Tibial nerve (tissue), 4 donors: ENCODE results near the gene PLEKHG5.

Source experiments
- EP300 ChIP-seq, 2 donors: sonication (generic); formaldehyde crosslinking; IDR thresholded peaks; one replicate each; pipeline ENCODE4 v1.6.1; 2017; ENCODE audit warnings: antibody characterized with exemption in 2 of 2, mild to moderate bottlenecking in 1 of 2
- POLR2A ChIP-seq, 2 donors: fragments of 450-650 bp; IDR thresholded peaks; one replicate each; pipeline ENCODE4 v1.6.1; 2017; ENCODE audit warnings: antibody characterized with exemption in 2 of 2, mild to moderate bottlenecking in 2 of 2, moderate library complexity in 2 of 2
- TF ChIP-seq, protein P1 (sequence below), 5 experiments: fragments of 200-600 bp in 3 of 5; fragments of 450-650 bp in 2 of 5; sonication (generic) in 3 of 5; IDR thresholded peaks; one replicate each; pipeline ENCODE4 v1.5.1; 2016 to 2019; ENCODE audit warnings: antibody characterized with exemption in 5 of 5, mild to moderate bottlenecking in 3 of 5, moderate library complexity in 2 of 5

DNA sequence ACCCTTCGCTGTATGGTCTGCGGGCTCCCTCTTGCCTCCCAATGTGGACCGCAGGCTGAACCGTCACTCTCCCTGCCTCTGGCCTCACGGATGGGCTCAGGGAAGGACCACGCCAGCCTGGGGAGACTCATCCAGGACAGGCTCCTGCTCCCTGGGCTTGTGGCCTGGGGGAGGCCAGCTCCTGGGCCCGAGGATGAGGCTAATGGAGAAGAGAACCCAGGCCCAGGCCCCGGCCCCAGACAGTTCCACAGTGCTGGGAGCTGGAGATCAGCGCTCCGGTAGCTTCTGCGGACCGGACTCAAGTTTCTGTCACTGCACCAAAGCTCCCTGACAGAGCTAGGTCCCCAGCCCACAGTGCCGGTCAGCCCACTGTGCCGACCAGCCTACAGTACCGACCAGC is 13.4 kb upstream of the PLEKHG5 start:
- TF ChIP-seq, protein P1, sequence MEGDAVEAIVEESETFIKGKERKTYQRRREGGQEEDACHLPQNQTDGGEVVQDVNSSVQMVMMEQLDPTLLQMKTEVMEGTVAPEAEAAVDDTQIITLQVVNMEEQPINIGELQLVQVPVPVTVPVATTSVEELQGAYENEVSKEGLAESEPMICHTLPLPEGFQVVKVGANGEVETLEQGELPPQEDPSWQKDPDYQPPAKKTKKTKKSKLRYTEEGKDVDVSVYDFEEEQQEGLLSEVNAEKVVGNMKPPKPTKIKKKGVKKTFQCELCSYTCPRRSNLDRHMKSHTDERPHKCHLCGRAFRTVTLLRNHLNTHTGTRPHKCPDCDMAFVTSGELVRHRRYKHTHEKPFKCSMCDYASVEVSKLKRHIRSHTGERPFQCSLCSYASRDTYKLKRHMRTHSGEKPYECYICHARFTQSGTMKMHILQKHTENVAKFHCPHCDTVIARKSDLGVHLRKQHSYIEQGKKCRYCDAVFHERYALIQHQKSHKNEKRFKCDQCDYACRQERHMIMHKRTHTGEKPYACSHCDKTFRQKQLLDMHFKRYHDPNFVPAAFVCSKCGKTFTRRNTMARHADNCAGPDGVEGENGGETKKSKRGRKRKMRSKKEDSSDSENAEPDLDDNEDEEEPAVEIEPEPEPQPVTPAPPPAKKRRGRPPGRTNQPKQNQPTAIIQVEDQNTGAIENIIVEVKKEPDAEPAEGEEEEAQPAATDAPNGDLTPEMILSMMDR (IDR thresholded peaks at IDR 0.05): no peak
- no peak for TF ChIP-seq POLR2A (IDR thresholded peaks at IDR 0.05)
- TF ChIP-seq EP300 (IDR thresholded peaks at IDR 0.05): no peak
